Colonic mucosa (tissue), 4 donors: ENCODE measurements around the gene TMEM86A. TPM values are rescaled to one million over a fixed set of nuclear protein-coding genes. Genes with fewer than 3 reads are reported as not detected.
A peak's percentile ranks its signal among the peaks of the same experiment; 100 is the strongest.

Experiments used
- DNase-seq: peaks from one replicate; pipeline ENCODE4 v3.0.0-alpha.2; 2020
- H3K27ac ChIP-seq: fragments of 200-600 bp; one replicate; pipeline ENCODE4 v1.8.0; 2021
- H3K27me3 ChIP-seq: fragments of 200-600 bp; one replicate; pipeline ENCODE4 v1.8.0; 2021
- H3K36me3 ChIP-seq: fragments of 200-600 bp; one replicate; pipeline ENCODE4 v1.8.0; 2021
- H3K4me1 ChIP-seq: fragments of 200-600 bp; one replicate; pipeline ENCODE4 v1.8.0; 2021; ENCODE audit warnings: mild to moderate bottlenecking
- H3K4me3 ChIP-seq: fragments of 200-600 bp; one replicate; pipeline ENCODE4 v1.8.0; 2021
- H3K9ac ChIP-seq, 2 donors: one replicate each; pipeline ENCODE4 v1.7.0; 2013; ENCODE audit warnings: control low read depth in 2 of 2, low read depth in 2 of 2, low read length in 2 of 2
- H3K9me3 ChIP-seq: fragments of 200-600 bp; one replicate; pipeline ENCODE4 v1.8.0; 2021
- CTCF ChIP-seq: fragments of 200-600 bp; IDR thresholded peaks from one replicate; pipeline ENCODE4 v1.8.0; 2022; ENCODE audit warnings: antibody characterized with exemption, mild to moderate bottlenecking
- intact Hi-C: fragments of 100-400 bp; cut with DNase I; formaldehyde crosslinking; loops from one replicate; pipeline ENCODE4 v1.14.1; 2022
- total RNA-seq, 2 donors: library from RNA; stranded (reverse); fragmentation: NEBNext Ultra II Directional in 1 of 2; extraction: Animal tissue kit (Norgen Biotek cat#: 25700) in 1 of 2; gene quantifications; one replicate each; pipeline ENCODE4 v1.2.1, GENCODE V29; 2021
- donor health status: healthy.
- donor health status: DM: no; HTN: no; CAD: no.
- donor health status: DM: no; HTN: no; CAD: no.

Gene TMEM86A
- total RNA-seq, 2 donors from 2014 or later: 0.89 to 1.4 TPM

DNA sequence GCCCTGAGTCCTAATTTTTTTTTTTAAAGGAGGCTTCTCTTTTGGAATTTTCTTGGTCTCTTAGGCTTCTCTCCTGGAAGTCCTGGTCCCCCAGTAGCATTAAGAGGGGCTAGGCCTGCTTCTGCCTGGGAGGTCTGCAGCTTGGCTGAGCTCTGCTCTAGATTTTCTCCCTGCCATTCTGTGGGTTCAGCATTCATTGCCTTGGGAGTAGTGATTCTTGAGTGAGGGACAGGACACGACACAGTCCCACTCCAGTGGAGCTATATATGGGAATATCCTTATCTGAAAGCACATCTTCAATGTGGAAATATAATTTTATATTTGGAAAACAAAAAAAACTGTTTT lies 23.7 kb downstream of the TMEM86A start:
- no peak for DNase-seq
- intact Hi-C loops: no loop called here
- Histone ChIP-seq H3K9me3 (no peaks in the 10 kb centered on the region), H3K4me1 (no peaks in the 10 kb centered on the region), H3K27me3 (no peaks in the 10 kb centered on the region), H3K36me3 (no peaks in the 10 kb centered on the region), H3K4me3 (no peak overlapping the region), H3K27ac (no peak overlapping the region), H3K9ac (no peak overlapping the region)
- TF ChIP-seq CTCF: peak; percentile 9

- Histone ChIP-seq H3K4me1 (no peaks in the 10 kb centered on the region), H3K36me3 (no peaks in the 10 kb centered on the region), H3K9ac (no peak overlapping the region), H3K27me3 (no peaks in the 10 kb centered on the region), H3K9me3 (no peaks in the 10 kb centered on the region), H3K27ac (no peak overlapping the region), H3K4me3 (no peak overlapping the region)
- no peak for DNase-seq
- no peak for TF ChIP-seq CTCF
- intact Hi-C loops: no loop called here
These were observed 25.4 kb downstream of the TMEM86A start for GRCh38 chr11:18723991-18724390.

DNA sequence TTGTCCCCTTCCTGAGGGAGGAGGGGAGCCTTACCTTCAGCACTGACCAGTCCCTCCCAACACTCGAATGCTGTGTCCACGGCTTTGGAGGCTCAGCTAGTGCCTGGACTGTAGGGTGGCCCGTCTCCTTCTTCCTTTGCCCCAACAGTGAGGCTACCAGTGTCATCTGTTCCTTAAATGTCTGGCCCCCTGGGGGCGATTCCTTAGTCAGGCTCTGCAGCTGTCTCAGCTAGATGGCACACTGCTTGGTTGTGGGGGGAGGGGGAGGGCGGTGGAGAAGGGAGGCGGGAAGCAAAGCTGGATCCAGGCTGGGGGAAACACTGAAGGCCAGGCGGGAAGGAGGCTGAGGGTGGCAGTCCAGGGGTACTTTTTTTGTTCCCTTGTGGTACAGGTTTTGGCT lies 27.5 kb downstream of the TMEM86A start, which contains the start of gene IGSF22:
IGSF22 (minus strand) TSS at position 149 of the 400 bp plus-strand sequence. CDS start 1,952 bp downstream, outside the sequence.
- no peaks in the 10 kb centered on the region for H3K4me1 ChIP-seq
- H3K27ac ChIP-seq: no peak within 1 kb of the TSS
- no peak within 1 kb of the TSS for H3K9ac ChIP-seq
- no peaks in the 10 kb centered on the region for H3K36me3 ChIP-seq
- no peaks in the 10 kb centered on the region for H3K9me3 ChIP-seq
- intact Hi-C loops: no loop called here
- DNase-seq: no peak
- no peak within 1 kb of the TSS for H3K4me3 ChIP-seq
- no peaks in the 10 kb centered on the region for H3K27me3 ChIP-seq
- no peak for TF ChIP-seq CTCF

DNA sequence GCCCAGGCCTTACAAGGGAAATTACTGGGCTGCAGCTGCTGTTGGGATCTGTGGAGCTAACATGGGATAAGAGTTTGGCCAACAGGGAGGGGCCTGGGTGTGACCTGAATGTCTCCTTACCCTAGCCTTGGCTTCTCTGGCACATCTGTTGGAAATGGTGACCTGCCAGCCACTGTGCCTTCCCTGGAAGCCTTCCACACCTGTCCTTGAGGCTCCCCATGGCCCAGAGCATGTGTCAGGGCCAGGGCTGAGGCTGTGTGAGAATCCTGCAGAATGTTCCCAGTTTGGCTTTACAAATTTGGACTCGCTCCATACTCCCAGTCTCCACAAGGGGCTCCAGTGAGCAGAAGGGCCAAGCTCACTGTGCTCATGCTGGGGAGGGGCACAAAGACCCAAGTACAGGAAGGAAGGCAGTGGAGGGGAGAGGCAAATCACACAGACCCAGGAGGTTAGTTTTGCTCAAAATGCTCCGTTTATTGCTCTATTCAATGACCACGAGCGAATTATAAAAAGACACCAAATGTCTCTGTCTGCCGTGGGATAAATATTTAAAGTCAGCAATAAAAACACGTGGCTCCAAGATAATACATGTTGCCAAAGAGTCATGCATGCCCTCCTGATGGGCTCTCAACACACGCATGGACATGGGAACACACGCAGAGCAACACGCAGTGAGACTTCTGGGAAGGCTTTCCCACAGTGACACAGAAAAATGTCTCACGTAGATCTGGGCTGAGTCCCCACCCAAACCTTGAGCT lies 29.1 kb downstream of the TMEM86A start:
- peak; percentile 47 for DNase-seq
- Histone ChIP-seq H3K4me1 (no peaks in the 10 kb centered on the region), H3K4me3 (no peak overlapping the region), H3K27me3 (no peaks in the 10 kb centered on the region), H3K9me3 (no peaks in the 10 kb centered on the region), H3K36me3 (no peaks in the 10 kb centered on the region), H3K27ac (no peak overlapping the region), H3K9ac (no peak overlapping the region)
- TF ChIP-seq CTCF: peak; percentile 66
- intact Hi-C loops: no loop called here

DNA sequence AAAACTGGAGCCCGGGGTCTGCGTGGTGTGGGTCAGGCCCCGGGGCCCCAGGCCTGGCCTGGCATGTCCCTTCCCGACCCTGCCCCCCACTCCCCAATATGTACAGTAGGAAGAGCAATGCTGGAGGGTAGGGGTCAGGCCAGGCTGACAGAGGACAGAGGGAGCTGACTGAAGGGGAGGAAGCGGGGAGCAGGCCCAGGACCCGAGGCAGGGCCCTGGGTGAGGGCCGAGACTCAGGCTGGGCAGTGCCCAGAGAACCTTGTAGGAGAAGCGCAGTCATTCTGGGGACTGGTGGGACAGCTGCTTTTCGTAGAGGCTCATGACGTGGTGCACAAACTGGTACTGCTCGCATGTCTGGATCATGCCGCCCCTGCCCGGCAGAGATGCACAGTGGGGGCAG lies 30.1 kb downstream of the TMEM86A start:
- DNase-seq: no peak
- Histone ChIP-seq H3K27ac (no peak overlapping the region), H3K4me3 (no peak overlapping the region), H3K4me1 (no peaks in the 10 kb centered on the region), H3K9me3 (no peaks in the 10 kb centered on the region), H3K27me3 (no peaks in the 10 kb centered on the region), H3K36me3 (no peaks in the 10 kb centered on the region), H3K9ac (no peak overlapping the region)
- intact Hi-C loops: no loop called here
- no peak for TF ChIP-seq CTCF
